ENCODE results near the gene NBEA. TPM values are rescaled to one million over a fixed set of nuclear protein-coding genes. Genes with fewer than 3 reads are reported as not detected.
"Not testable (repeated sequence)": the region's sequence is repeated elsewhere in the genome, so short reads cannot be mapped to it uniquely, and the experiment has no call there.

The NBEA gene
- polyA plus RNA-seq, 3 donors from 2014 or later = 0.07 to 0.41 (median 0.31) TPM

DNA sequence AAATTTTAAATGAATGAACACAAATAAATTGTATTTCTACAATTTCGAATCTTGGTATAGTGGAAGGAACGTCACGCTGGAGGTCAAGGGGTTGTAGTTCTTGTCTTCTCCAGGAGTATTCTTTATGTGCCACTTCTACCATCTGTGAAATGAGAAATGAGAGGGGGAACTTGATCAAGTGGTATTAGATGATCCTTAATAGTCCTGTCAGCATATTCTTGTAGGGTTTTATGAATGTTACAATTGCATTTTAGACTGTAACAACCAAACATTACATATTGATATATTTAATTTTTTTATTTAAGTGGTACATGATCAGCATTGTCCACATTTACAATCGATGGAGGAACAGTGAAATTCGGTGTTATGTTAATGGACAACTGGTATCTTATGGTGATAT is 113.6 kb downstream of the NBEA start:
- H3K27ac Mint-ChIP-seq = no peak overlapping the region
- no peaks in the 10 kb centered on the region for H3K36me3 Mint-ChIP-seq
- H3K27me3 Mint-ChIP-seq (ENCODE audit: low read depth in 3 of 3) = no peaks in the 10 kb centered on the region
- H3K4me3 Mint-ChIP-seq = no peak overlapping the region
- H3K9me3 Mint-ChIP-seq = peaks cover 2 to 7% (median 4%) of the 10 kb centered on the region in 6 donors
- no peaks in the 10 kb centered on the region for H3K4me1 Mint-ChIP-seq
- DNase-seq = no peak

DNA sequence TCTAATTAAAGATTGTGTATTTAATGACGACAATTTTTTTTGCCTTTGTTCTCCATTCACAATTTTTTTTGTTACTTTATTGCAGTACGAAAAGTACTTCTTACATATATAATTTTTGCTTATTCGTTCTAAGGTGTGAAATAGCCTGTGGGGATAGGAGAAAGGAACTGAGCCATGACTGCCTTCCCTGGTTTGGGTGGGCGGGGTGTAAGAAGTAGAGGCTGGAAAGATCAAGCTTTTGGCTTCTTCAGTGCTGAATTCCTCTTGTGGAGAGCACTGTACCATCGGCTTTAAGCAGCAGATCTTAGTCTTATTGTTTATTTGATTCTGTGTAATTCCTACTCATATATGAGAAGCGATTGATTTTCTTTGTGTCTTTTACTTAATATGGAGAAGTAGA is 115.8 kb downstream of the NBEA start:
- DNase-seq = no peak
- no peaks in the 10 kb centered on the region for H3K4me1 Mint-ChIP-seq
- H3K4me3 Mint-ChIP-seq = no peak overlapping the region
- no peaks in the 10 kb centered on the region for H3K36me3 Mint-ChIP-seq
- no peaks in the 10 kb centered on the region for H3K27me3 Mint-ChIP-seq (ENCODE audit: low read depth in 3 of 3)
- peaks cover 2 to 11% (median 3%) of the 10 kb centered on the region in 6 donors for H3K9me3 Mint-ChIP-seq
- H3K27ac Mint-ChIP-seq = no peak overlapping the region

DNA sequence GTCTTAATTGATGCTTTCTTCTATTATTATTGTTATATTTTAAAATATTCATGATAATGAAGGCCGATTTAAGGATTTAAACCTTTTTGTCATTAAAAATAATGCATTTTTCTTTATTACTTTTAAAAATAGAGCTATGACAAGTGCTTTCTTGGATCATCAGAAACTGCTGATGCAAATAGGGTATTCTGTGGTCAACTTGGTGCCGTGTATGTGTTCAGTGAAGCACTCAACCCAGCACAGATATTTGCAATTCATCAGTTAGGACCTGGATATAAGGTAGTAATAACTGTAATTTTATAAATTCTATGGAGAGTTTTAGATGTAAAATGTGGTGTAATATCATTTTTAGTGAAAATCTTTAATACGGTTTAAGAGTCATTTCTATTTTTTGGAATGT is 116.5 kb downstream of the NBEA start:
- not testable (repeated sequence) for H3K27ac Mint-ChIP-seq; DNase-seq; H3K27me3 Mint-ChIP-seq (ENCODE audit: low read depth in 3 of 3); H3K36me3 Mint-ChIP-seq; H3K4me3 Mint-ChIP-seq; H3K4me1 Mint-ChIP-seq
- peaks cover 2 to 11% (median 3%) of the 10 kb centered on the region in 6 donors for H3K9me3 Mint-ChIP-seq

DNA sequence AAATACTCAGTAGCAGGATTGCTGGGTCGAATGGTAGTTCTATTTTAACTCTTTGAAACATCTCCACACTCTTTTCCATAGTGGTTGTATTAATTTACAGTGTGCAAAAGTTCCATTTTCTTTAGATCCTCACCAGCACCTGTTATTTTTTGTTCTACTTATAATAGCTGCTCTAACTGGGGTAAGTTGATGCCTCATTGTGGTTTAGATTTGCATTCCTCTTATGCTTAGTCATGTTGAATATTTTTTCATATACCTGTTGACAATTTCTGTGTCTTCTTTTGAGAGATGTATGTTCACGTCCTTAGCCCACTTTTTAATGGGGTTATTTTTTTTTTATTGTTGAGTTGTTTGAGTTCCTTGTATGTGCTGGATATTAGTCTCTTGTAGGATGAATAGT is 144.6 kb downstream of the NBEA start:
- no peaks in the 10 kb centered on the region for H3K27me3 Mint-ChIP-seq (ENCODE audit: low read depth in 3 of 3)
- H3K36me3 Mint-ChIP-seq = no peaks in the 10 kb centered on the region
- no peak overlapping the region for H3K27ac Mint-ChIP-seq
- H3K4me1 Mint-ChIP-seq = no peaks in the 10 kb centered on the region
- no peak overlapping the region for H3K4me3 Mint-ChIP-seq
- DNase-seq = no peak
- peaks cover 11 to 26% (median 20%) of the 10 kb centered on the region in 6 donors for H3K9me3 Mint-ChIP-seq

DNA sequence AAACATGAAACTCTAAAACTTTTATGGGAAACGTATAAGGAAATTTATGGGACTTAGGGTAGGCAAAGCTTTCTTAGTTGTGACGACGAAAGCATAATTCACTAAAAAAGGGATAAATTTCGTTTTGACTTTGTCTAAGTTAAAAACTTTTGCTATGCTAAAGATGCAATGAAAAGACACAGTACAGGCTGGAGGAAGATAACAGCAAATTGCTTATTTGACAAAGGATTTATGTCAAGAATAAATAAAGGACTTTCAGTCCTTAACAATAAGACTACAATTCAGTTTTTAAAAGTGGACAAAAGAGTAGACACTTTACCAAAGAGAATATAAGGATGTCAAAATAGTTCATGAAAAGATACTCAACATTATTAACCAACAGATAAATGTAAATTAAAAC is 150.2 kb downstream of the NBEA start:
- Mint-ChIP-seq H3K27ac (no peak overlapping the region), H3K4me1 (no peaks in the 10 kb centered on the region), H3K27me3 (ENCODE audit: low read depth in 3 of 3) (peaks cover 0 to 2% (median 0%) of the 10 kb centered on the region in 3 donors), H3K4me3 (no peak overlapping the region), H3K9me3 (peaks cover 0 to 13% (median 9%) of the 10 kb centered on the region in 6 donors), H3K36me3 (no peaks in the 10 kb centered on the region)
- DNase-seq = no peak

DNA sequence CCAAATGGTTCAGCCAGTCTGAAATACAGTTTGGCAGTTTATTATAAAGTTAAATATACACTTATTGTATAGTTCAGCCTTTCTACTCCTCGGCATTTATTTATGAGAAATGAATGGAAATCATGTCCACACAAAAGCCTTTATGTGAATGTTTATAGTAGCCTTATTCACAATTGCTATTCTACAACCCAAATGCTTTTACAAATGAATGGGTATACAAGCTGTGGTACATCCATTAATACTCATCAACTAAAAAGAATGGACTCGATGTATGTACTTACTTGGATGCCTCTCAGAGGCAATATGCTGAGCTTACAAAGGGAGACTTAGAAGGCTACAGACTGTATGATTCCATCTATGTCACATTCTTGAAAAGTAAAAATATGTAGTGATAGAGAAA is 150.7 kb downstream of the NBEA start:
- Mint-ChIP-seq H3K27ac (no peak overlapping the region), H3K4me1 (no peaks in the 10 kb centered on the region), H3K4me3 (no peak overlapping the region), H3K36me3 (no peaks in the 10 kb centered on the region), H3K27me3 (ENCODE audit: low read depth in 3 of 3) (peaks cover 0 to 2% (median 0%) of the 10 kb centered on the region in 3 donors), H3K9me3 (peaks cover 0 to 9% (median 5%) of the 10 kb centered on the region in 6 donors)
- DNase-seq = no peak

DNA sequence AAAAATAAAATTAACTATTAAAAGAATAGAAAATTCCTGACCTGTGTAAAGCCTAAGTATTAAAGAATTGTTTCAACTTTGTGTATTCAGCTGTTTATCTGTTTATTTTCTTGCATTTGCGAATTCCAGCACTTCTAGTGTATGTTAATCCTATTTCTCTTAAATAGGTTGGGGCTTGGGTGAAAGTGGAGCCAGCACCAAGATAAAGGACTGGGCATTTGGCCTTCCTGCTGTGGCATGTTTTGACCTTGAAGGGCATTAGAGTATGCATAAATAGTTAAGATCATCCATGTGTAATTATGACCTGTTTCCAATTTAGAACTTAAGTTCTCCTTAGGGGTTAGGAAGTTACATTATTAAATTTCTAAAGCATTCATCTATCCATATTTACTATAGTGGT is 151.3 kb downstream of the NBEA start:
- DNase-seq = no peak
- Mint-ChIP-seq H3K4me1 (no peaks in the 10 kb centered on the region), H3K4me3 (no peak overlapping the region), H3K27ac (no peak overlapping the region), H3K27me3 (ENCODE audit: low read depth in 3 of 3) (peaks cover 0 to 2% (median 0%) of the 10 kb centered on the region in 3 donors), H3K36me3 (no peaks in the 10 kb centered on the region), H3K9me3 (peaks cover 0 to 11% (median 4%) of the 10 kb centered on the region in 6 donors)

DNA sequence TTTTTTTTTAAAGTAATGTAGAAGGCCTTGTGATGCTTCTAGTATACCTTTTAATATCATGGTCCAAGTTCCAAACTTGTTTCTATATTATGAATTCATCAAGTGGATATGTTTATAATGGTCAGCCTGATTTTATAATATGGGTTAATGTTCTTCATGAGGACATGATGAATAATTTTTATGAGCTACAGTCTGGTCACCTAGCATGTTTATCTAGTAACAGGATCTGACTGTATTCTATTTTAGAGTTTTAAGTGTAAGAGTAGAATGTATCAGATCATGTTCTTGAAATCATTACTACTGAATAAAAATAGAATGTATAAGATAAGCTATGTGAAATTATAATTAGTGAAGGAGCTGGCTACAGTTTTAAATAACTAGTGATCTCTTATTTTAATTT is 164.7 kb downstream of the NBEA start:
- H3K9me3 Mint-ChIP-seq = peaks cover 2 to 17% (median 9%) of the 10 kb centered on the region in 6 donors
- H3K36me3 Mint-ChIP-seq; H3K4me1 Mint-ChIP-seq; H3K4me3 Mint-ChIP-seq; H3K27ac Mint-ChIP-seq; DNase-seq; H3K27me3 Mint-ChIP-seq (ENCODE audit: low read depth in 3 of 3): not testable (repeated sequence)

DNA sequence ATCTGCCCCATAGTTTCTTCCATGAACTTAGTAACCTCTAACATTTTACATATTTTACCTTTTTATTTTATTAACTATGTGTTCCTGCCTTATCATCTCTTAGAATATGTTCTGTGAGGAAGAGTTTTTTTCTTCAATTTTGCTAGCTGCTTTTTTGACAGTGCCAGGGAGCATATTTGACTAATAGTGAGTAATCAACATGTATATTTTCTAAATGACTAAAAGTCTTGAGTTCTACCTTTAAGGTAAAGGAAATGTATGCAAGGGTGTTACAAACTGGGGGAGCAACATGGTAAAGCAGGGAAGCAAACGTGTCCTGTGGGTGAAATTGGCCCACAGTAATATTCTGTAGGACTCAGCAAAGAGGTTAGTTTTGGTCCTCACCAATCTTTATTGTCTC is 165.5 kb downstream of the NBEA start:
- H3K9me3 Mint-ChIP-seq = peaks cover 0 to 17% (median 9%) of the 10 kb centered on the region in 6 donors
- no peaks in the 10 kb centered on the region for H3K4me1 Mint-ChIP-seq

DNA sequence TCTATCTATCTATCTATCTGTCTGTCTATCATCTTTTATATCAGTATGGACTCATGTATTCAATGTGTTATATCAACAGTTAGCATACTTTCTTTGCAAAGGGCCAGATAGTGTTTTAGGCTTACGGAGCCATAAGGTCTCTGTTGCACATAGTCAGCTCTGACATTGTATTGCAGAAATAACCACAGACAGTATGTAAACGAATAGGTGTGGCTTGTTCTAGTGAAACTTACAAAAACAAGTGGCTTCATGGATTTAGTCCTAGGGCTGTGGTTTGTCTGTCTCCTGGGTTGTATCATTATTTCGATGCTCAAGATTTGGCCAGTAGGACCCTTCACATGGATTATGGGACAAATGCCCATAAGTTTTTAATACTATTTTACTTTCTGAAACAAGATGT is 171.5 kb downstream of the NBEA start:
- not testable (repeated sequence) for H3K4me1 Mint-ChIP-seq; H3K9me3 Mint-ChIP-seq; H3K4me3 Mint-ChIP-seq; H3K36me3 Mint-ChIP-seq; H3K27ac Mint-ChIP-seq; H3K27me3 Mint-ChIP-seq (ENCODE audit: low read depth in 3 of 3); DNase-seq

More for the DNA sequence above, 165.5 kb downstream of the NBEA start:
- H3K27me3 Mint-ChIP-seq (ENCODE audit: low read depth in 3 of 3) = no peaks in the 10 kb centered on the region
- H3K27ac Mint-ChIP-seq = no peak overlapping the region
- H3K4me3 Mint-ChIP-seq = no peak overlapping the region
- H3K36me3 Mint-ChIP-seq = no peaks in the 10 kb centered on the region
- DNase-seq = no peak

DNA sequence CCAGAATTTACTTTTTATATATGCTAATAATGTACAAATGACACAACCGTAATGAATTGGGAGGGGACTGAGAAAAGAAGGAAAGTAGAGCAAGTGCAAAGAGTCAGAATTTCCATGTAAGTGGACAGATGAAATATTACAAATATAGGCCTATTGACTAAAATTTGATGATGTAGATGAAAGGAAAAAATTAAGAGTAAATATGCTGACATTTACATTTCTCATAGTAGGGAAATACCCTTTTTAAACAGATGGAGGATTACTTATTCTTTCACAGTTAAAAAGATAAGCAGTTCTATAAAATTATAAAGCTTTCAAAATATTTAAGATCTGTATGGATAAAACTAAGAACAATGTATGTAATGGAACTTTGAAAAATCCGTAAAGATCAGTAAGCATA is 185.4 kb downstream of the NBEA start:
- H3K4me1 Mint-ChIP-seq = no peaks in the 10 kb centered on the region
- no peak overlapping the region for H3K27ac Mint-ChIP-seq
- H3K9me3 Mint-ChIP-seq = peaks cover 0 to 13% (median under 1%) of the 10 kb centered on the region in 6 donors
- no peak for DNase-seq
- H3K27me3 Mint-ChIP-seq (ENCODE audit: low read depth in 3 of 3) = peaks cover 0 to 2% (median 0%) of the 10 kb centered on the region in 3 donors
- H3K4me3 Mint-ChIP-seq = no peak overlapping the region
- H3K36me3 Mint-ChIP-seq = no peaks in the 10 kb centered on the region

DNA sequence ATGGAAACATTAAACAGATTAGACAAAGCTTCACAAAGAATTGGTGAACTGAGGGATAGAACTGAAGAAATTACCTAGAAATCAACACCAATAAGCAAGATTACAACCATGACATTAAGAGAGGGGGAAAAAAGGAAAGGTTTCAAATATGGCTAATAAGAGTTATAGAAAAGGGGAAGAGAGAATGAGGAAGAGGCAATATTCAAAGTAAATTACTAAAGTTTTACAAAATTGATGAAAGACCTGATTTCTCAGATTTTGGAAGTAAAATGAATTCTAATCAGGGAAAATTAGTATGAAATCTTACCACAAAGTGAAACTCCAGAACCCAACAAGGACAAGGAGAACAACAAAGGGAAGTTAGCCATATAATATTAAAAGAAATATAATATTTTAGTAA is 187.4 kb downstream of the NBEA start:
- Mint-ChIP-seq H3K27ac (no peak overlapping the region), H3K9me3 (peaks cover 0 to 13% (median under 1%) of the 10 kb centered on the region in 6 donors), H3K36me3 (no peaks in the 10 kb centered on the region), H3K27me3 (ENCODE audit: low read depth in 3 of 3) (peaks cover 0 to 2% (median 0%) of the 10 kb centered on the region in 3 donors), H3K4me3 (no peak overlapping the region), H3K4me1 (no peaks in the 10 kb centered on the region)
- DNase-seq = no peak

DNA sequence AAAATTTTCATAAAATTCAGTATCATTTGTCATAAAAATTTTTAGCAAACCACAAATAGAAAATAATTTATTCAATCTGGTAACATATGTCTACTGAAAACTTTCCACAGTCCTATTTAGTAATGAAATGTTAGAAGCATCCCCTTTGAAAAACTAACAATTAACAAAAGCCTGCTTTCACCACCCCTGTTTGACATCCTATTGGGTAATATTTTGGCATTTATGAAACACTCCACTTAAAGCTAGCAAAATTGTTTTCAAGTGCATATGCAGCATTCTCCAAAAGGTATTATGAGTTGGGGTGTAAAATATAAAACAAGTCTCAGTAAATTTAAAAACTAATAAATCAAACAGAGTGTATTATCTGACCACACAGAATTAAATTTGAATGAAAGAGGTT is 189.4 kb downstream of the NBEA start:
- H3K36me3 Mint-ChIP-seq = no peaks in the 10 kb centered on the region
- no peaks in the 10 kb centered on the region for H3K27me3 Mint-ChIP-seq (ENCODE audit: low read depth in 3 of 3)
- peaks cover 0 to 7% (median under 1%) of the 10 kb centered on the region in 6 donors for H3K9me3 Mint-ChIP-seq
- no peak for DNase-seq
- H3K27ac Mint-ChIP-seq = no peak overlapping the region
- no peaks in the 10 kb centered on the region for H3K4me1 Mint-ChIP-seq
- no peak overlapping the region for H3K4me3 Mint-ChIP-seq

DNA sequence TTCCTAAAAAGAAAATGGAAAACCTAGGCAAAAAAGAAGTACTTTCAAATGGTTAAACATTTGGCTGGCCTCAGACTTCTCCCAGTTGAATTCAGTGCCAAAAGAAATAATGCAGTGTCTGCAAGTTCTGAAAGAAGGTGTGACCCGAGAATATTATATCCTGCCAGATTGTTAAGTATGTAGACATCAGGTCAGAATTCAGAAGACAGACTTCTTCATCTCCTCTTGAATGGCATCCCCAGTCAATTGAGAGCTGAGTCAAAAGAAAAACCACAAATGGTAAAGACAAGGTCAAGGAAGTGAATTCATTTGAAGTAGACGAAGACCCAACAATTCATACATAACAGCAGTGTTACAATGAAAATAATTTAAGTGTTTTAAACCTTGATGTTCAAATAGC is 194.5 kb downstream of the NBEA start:
- H3K27ac Mint-ChIP-seq = no peak overlapping the region
- DNase-seq = no peak
- H3K4me3 Mint-ChIP-seq = no peak overlapping the region
- peaks cover 2 to 9% (median 3%) of the 10 kb centered on the region in 6 donors for H3K9me3 Mint-ChIP-seq
- no peaks in the 10 kb centered on the region for H3K36me3 Mint-ChIP-seq
- H3K27me3 Mint-ChIP-seq (ENCODE audit: low read depth in 3 of 3) = peaks cover 0 to 2% (median 0%) of the 10 kb centered on the region in 3 donors
- H3K4me1 Mint-ChIP-seq = no peaks in the 10 kb centered on the region

DNA sequence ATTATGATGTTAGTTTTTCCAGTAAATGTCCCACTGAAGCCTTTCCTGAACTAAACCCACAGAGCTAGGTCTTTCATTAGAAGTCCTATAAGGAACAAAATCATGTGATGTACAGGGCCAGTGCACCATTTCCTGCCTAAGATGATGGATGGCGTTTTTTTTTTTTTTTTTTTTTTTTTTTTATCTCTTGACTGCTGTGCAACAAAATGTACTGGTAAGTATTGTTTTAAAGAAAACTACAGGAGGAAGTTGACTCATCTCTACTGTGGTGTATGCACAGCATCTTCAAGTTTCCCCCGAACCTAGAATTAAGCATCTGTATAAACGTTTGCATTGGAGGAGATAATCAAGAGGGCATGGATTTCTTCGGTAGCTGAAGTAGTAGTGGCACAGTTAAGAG is 197.5 kb downstream of the NBEA start:
- Mint-ChIP-seq H3K36me3 (no peaks in the 10 kb centered on the region), H3K27ac (no peak overlapping the region), H3K27me3 (ENCODE audit: low read depth in 3 of 3) (peaks cover 0 to 2% (median 0%) of the 10 kb centered on the region in 3 donors), H3K4me1 (no peaks in the 10 kb centered on the region), H3K4me3 (no peak overlapping the region), H3K9me3 (peaks cover 2 to 11% (median 3%) of the 10 kb centered on the region in 6 donors)
- no peak for DNase-seq
